Sigmoid colon (tissue), 3 donors: ENCODE results near the gene CNOT1.

Experiments used
- POLR2A ChIP-seq, 2 donors: fragments of 450-650 bp; IDR thresholded peaks; one replicate each; pipeline ENCODE4 v1.6.1; 2016; ENCODE audit warnings: antibody characterized with exemption in 2 of 2, mild to moderate bottlenecking in 2 of 2, moderate library complexity in 2 of 2
- TF ChIP-seq, protein P1 (sequence below), 4 experiments: fragments of 450-650 bp in 3 of 4; fragments of 200-600 bp in 1 of 4; IDR thresholded peaks; one replicate each; pipeline ENCODE4 v1.5.1; 2016 to 2019; ENCODE audit warnings: antibody characterized with exemption in 4 of 4, mild to moderate bottlenecking in 3 of 4, moderate library complexity in 2 of 4

DNA sequence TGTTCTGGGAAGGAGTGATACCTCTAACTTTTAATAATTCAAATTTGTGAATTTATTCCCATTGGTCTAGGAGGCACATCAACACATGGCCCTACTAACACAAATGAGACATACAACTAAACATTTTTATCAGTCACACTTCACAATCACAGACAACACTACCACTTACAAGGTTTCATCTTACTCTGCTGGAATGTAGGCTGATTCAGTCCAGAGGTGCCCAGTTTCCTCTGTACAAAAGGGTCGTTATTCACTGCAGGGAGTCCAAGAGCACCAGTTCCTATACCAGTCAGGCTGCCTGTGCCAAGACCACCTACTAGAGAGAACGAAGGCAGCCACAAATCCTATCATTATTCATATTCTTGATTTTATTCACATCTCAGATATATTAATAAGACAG lies 72.9 kb downstream of the CNOT1 start:
- TF ChIP-seq, protein P1, sequence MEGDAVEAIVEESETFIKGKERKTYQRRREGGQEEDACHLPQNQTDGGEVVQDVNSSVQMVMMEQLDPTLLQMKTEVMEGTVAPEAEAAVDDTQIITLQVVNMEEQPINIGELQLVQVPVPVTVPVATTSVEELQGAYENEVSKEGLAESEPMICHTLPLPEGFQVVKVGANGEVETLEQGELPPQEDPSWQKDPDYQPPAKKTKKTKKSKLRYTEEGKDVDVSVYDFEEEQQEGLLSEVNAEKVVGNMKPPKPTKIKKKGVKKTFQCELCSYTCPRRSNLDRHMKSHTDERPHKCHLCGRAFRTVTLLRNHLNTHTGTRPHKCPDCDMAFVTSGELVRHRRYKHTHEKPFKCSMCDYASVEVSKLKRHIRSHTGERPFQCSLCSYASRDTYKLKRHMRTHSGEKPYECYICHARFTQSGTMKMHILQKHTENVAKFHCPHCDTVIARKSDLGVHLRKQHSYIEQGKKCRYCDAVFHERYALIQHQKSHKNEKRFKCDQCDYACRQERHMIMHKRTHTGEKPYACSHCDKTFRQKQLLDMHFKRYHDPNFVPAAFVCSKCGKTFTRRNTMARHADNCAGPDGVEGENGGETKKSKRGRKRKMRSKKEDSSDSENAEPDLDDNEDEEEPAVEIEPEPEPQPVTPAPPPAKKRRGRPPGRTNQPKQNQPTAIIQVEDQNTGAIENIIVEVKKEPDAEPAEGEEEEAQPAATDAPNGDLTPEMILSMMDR (IDR thresholded peaks at IDR 0.05) = no peak
- TF ChIP-seq POLR2A (IDR thresholded peaks at IDR 0.05) = no peak
